Heart right ventricle (tissue), 16 donors: ENCODE measurements around the gene GPR141. TPM values are rescaled to one million over a fixed set of nuclear protein-coding genes. Genes with fewer than 3 reads are reported as not detected.
"Not testable (repeated sequence)": the region's sequence is repeated elsewhere in the genome, so short reads cannot be mapped to it uniquely, and the experiment has no call there.

ENCODE experiments used
- ATAC-seq, 8 donors: fragments of 200-7000 bp; cut with Tn5 transposase; one replicate each; pipeline ENCODE4 v1.9.1; 2020; ENCODE audit warnings: mild to moderate bottlenecking in 8 of 8, moderate library complexity in 8 of 8, moderate number of reproducible peaks in 1 of 8
- DNase-seq, 2 donors: peaks; one replicate each; pipeline ENCODE4 v3.0.0-alpha.2; 2020
- H3K27ac ChIP-seq, 10 donors: fragments of 200-600 bp; sonication (generic) in 2 of 10; one replicate each; pipeline versions ENCODE4 v1.5.0 to v1.8.0; 2020 to 2022; ENCODE audit warnings: mild to moderate bottlenecking in 3 of 10
- H3K27me3 ChIP-seq, 7 donors: fragments of 200-600 bp; one replicate each; pipeline ENCODE4 v1.8.0; 2021 to 2022; ENCODE audit warnings: mild to moderate bottlenecking in 2 of 7
- H3K36me3 ChIP-seq, 9 donors: fragments of 200-600 bp; sonication (generic) in 1 of 9; one replicate each; pipeline versions ENCODE4 v1.5.0 to v1.8.0; 2020 to 2022; ENCODE audit warnings: mild to moderate bottlenecking in 2 of 9
- H3K4me1 ChIP-seq, 9 donors: fragments of 200-600 bp; sonication (generic) in 1 of 9; one replicate each; pipeline versions ENCODE4 v1.5.0 to v1.8.0; 2020 to 2022; ENCODE audit warnings: mild to moderate bottlenecking in 4 of 9
- H3K4me3 ChIP-seq, 10 donors: fragments of 200-600 bp; sonication (generic) in 2 of 10; one replicate each; pipeline versions ENCODE4 v1.5.0 to v1.8.0; 2020 to 2022; ENCODE audit warnings: mild to moderate bottlenecking in 7 of 10, moderate library complexity in 2 of 10
- H3K9me3 ChIP-seq, 11 donors: fragments of 200-600 bp in 10 of 11; sonication (generic) in 2 of 11; one replicate each; pipeline versions ENCODE4 v1.5.0 to v1.8.0; 2013 to 2022; ENCODE audit warnings: mild to moderate bottlenecking in 2 of 11, control low read depth in 1 of 11, moderate library complexity in 1 of 11
- CTCF ChIP-seq, 9 donors: fragments of 200-600 bp; sonication (generic) in 2 of 9; IDR thresholded peaks; one replicate each; pipeline versions ENCODE4 v1.5.0 to v1.8.0; 2021 to 2022; ENCODE audit warnings: antibody characterized with exemption in 9 of 9, mild to moderate bottlenecking in 5 of 9, moderate library complexity in 1 of 9
- WGBS, 2 donors: extraction: QIAGEN DNeasy Blood & Tissue Kit; methylation state at CpG; one replicate each; pipeline ENCODE4 v1.1.7; 2013; ENCODE audit warnings: inconsistent platforms in 1 of 2; 5-methylcytosine and 5-hydroxymethylcytosine counted together
- intact Hi-C, 10 donors: fragments of 100-400 bp; cut with DNase I; formaldehyde crosslinking; loops; one replicate each; pipeline versions ENCODE4 v1.11.1 to v1.14.2; 2022
- polyA plus RNA-seq, 2 donors: library from polyadenylated mRNA; stranded (reverse); fragments of 200-250 nt; gene quantifications; one replicate each; pipeline ENCODE4 v1.2.3, GENCODE V29; 2013
- total RNA-seq, 10 donors: library from RNA; stranded (reverse); fragmentation: NEBNext Ultra II Directional in 3 of 10; extraction: Animal tissue kit (Norgen Biotek cat#: 25700) in 3 of 10; gene quantifications; one replicate each; pipeline versions ENCODE4 v1.2.1 to v1.2.4, GENCODE V29; 2021 to 2023
- donor health status: Arrhythmogenic right ventricular cardiomyopathy.
- donor health status: ischemic (EF 13 %, LVEDD 7.1; RV severe dilation, severe dysfunction).
- donor health status: healthy with polysubstance abuse.
- donor health status: DM: no; HTN: yes; CAD: no.
- donor health status: DM: no; HTN: no; CAD: no.
- donor health status: ischemic (EF 25% LVEDD 6.9; RV normal size, moderate dysfunction).
- donor health status: ischemic (EF 25% LVEDD 5.7; RV mildly dilated, moderate dysfunction).
- donor health status: healthy.
- donor health status: DM: yes; HTN: yes; CAD: no.
- donor health status: Ischemic cardiomyopathy.
- donor health status: ischemic (EF 35%, LVEDD 5.7; RV mildly dilated, moderate dysfunction).
- donor health status: nonischemic (EF 11% LVEDD 7.7; RV severe dilation, severe dysfunction).
- donor health status: DM: yes; HTN: yes; CAD: no.
- donor health status: PGD.
- donor health status: ischemic (EF 29% LVEDD 5.4; RV normal size, mild dysfunction).
- donor health status: nonischemic (EF 23%, LVEDD 6.1; RV moderate dilation, normal function).

Gene GPR141
- total and polyA plus RNA-seq, 12 donors = 0.06 to 3.1 (median 0.50) TPM; not detected in 7

GRCh38 chr7:37698782-37699181 lies 15.2 kb downstream of the GPR141 start:
- H3K27ac ChIP-seq = no peak overlapping the region
- 78 to 84% methylated on average over 2 of the region's 2 CpGs for WGBS, 2 donors
- TF ChIP-seq CTCF (IDR thresholded peaks at IDR 0.05) = no peak

GRCh38 chr7:37701769-37702168 lies 18.2 kb downstream of the GPR141 start:
- Histone ChIP-seq H3K9me3 (no peaks in the 10 kb centered on the region), H3K27me3 (no peaks in the 10 kb centered on the region), H3K27ac (peak overlapping the region in 1 of 10 donors; percentile 2), H3K4me1 (peaks cover 0 to 39% (median under 1%) of the 10 kb centered on the region in 9 donors), H3K36me3 (no peaks in the 10 kb centered on the region), H3K4me3 (no peak overlapping the region)
- intact Hi-C loops = loop anchor here in 1 of 10 donors (10.0 kb wide), 1 partner anchor 133 kb away; no protein-coding TSS in a partner anchor
- no peak for TF ChIP-seq CTCF (IDR thresholded peaks at IDR 0.05)
- DNase-seq (no peak), ATAC-seq (no peak)
- 72 to 79% methylated on average over 2 of the region's 2 CpGs for WGBS, 2 donors

More at GRCh38 chr7:37698782-37699181, 15.2 kb downstream of the GPR141 start:
- DNase-seq (no peak), ATAC-seq (no peak)
- Histone ChIP-seq H3K4me3 (no peak overlapping the region), H3K36me3 (no peaks in the 10 kb centered on the region), H3K27me3 (no peaks in the 10 kb centered on the region), H3K9me3 (no peaks in the 10 kb centered on the region), H3K4me1 (peaks cover 0 to 45% (median 0%) of the 10 kb centered on the region in 9 donors)
- intact Hi-C loops = no loop called here

GRCh38 chr7:37703361-37703760 lies 19.8 kb downstream of the GPR141 start:
- no peak for TF ChIP-seq CTCF (IDR thresholded peaks at IDR 0.05)
- ATAC-seq = no peak
- DNase-seq = no peak
- Histone ChIP-seq H3K9me3 (no peaks in the 10 kb centered on the region), H3K27me3 (no peaks in the 10 kb centered on the region), H3K27ac (peak overlapping the region in 1 of 10 donors; percentile 51), H3K4me1 (peaks cover 0 to 50% (median 9%) of the 10 kb centered on the region in 9 donors), H3K4me3 (no peak overlapping the region), H3K36me3 (no peaks in the 10 kb centered on the region)
- intact Hi-C loops = loop anchor here in 1 of 10 donors (10.0 kb wide), 1 partner anchor 131 kb away; no protein-coding TSS in a partner anchor

GRCh38 chr7:37704328-37704833 lies 20.8 kb downstream of the GPR141 start:
- H3K4me3 ChIP-seq, H3K27me3 ChIP-seq, H3K36me3 ChIP-seq, H3K27ac ChIP-seq, DNase-seq, H3K9me3 ChIP-seq, ATAC-seq: not testable (repeated sequence)
- intact Hi-C loops = loop anchor here in 1 of 10 donors (10.0 kb wide), 1 partner anchor 130 kb away; no protein-coding TSS in a partner anchor
- WGBS, 2 donors = 81 to 85% methylated on average over 4 of the region's 4 CpGs
- H3K4me1 ChIP-seq = peaks cover 0 to 50% (median 9%) of the 10 kb centered on the region in 9 donors

- intact Hi-C loops = loop anchor here in 1 of 10 donors (10.0 kb wide), 1 partner anchor 129 kb away; no protein-coding TSS in a partner anchor
- Histone ChIP-seq H3K27ac (no peak overlapping the region), H3K4me1 (peaks cover 0 to 47% (median 9%) of the 10 kb centered on the region in 9 donors), H3K36me3 (no peaks in the 10 kb centered on the region), H3K9me3 (no peaks in the 10 kb centered on the region), H3K4me3 (no peak overlapping the region), H3K27me3 (no peaks in the 10 kb centered on the region)
- 95 to 96% methylated on average over 6 of the region's 6 CpGs for WGBS, 2 donors
- ATAC-seq (no peak), DNase-seq (no peak)
- TF ChIP-seq CTCF (IDR thresholded peaks at IDR 0.05) = no peak
Measured at GRCh38 chr7:37705976-37706375, 22.4 kb downstream of the GPR141 start.
